ENCODE results near the gene TEX38.

DNA sequence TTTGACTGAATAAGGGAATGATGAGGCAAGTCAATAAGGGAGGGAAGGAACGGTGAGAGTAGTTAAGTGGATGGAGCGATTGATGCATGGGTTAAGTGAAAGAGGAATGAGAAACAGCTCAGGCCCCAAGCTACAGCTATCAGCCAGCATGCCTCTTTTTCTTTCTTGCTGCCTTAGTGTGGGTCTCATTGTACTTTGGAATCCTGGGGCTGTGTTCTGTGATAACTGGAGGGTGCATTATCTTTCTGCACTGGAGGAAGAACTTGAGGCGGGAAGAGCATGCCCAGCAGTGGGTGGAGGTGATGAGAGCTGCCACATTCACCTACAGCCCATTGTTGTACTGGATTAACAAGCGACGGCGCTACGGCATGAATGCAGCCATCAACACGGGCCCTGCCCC, 1.0 kb downstream of the TEX38 start:
- no peak for TF ChIP-seq POLR2A (IDR thresholded peaks at IDR 0.05)
- TF ChIP-seq, protein P1, sequence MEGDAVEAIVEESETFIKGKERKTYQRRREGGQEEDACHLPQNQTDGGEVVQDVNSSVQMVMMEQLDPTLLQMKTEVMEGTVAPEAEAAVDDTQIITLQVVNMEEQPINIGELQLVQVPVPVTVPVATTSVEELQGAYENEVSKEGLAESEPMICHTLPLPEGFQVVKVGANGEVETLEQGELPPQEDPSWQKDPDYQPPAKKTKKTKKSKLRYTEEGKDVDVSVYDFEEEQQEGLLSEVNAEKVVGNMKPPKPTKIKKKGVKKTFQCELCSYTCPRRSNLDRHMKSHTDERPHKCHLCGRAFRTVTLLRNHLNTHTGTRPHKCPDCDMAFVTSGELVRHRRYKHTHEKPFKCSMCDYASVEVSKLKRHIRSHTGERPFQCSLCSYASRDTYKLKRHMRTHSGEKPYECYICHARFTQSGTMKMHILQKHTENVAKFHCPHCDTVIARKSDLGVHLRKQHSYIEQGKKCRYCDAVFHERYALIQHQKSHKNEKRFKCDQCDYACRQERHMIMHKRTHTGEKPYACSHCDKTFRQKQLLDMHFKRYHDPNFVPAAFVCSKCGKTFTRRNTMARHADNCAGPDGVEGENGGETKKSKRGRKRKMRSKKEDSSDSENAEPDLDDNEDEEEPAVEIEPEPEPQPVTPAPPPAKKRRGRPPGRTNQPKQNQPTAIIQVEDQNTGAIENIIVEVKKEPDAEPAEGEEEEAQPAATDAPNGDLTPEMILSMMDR (IDR thresholded peaks at IDR 0.05), result no peak
- TF ChIP-seq POLR2AphosphoS5 (IDR thresholded peaks at IDR 0.05; ENCODE audit: insufficient read depth in 1 of 2, low read depth in 1 of 2), result no peak

Data from vagina (tissue), 2 donors.